ENCODE results near the gene PCYT1A.

PCYT1A gene

GRCh38 chr3:196332168-196332567 is 44.6 kb upstream of the PCYT1A start:
- Histone ChIP-seq H3K27ac (no peak overlapping the region), H3K4me1 (no peaks in the 10 kb centered on the region), H3K4me2 (ENCODE audit: low read length) (no peak overlapping the region), H3K9me3 (ENCODE audit: control insufficient read depth, low read length) (no peaks in the 10 kb centered on the region), H3K9ac (no peak overlapping the region), H3K4me3 (ENCODE audit: low read depth, low read length) (no peak overlapping the region), H2AFZ (no peak overlapping the region), H3K36me3 (ENCODE audit: control insufficient read depth, insufficient read depth, low read length) (no peaks in the 10 kb centered on the region), H3K79me2 (no peaks in the 10 kb centered on the region), H3K27me3 (ENCODE audit: control insufficient read depth, insufficient read depth, low read length) (no peaks in the 10 kb centered on the region)
- no peak for TF ChIP-seq CTCF (IDR thresholded peaks at IDR 0.05)

DNA sequence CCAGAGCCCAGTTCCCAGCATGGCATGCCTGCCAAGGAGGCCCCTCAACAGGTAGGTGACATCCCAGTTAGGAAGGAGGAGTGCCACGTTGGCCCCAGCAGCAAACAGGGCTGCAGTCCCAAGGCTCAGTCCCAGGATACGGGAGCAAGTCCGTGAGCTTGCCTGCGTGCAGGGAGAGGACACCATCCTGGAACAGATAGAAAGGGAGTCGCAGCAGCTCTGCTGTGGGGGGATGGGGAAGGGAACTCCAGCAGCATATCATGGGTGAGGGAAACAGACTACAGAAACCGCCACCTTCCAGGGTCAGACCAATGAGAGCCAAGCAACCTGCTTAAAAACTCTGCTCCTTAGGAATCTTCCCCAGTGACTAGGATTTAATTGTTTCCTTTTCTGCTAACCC is 39.9 kb upstream of the PCYT1A start:
- Histone ChIP-seq H3K27ac (no peak overlapping the region), H3K27me3 (ENCODE audit: control insufficient read depth, insufficient read depth, low read length) (no peaks in the 10 kb centered on the region), H3K79me2 (no peaks in the 10 kb centered on the region), H3K36me3 (ENCODE audit: control insufficient read depth, insufficient read depth, low read length) (no peaks in the 10 kb centered on the region), H3K4me2 (ENCODE audit: low read length) (no peak overlapping the region), H2AFZ (no peak overlapping the region), H3K4me3 (ENCODE audit: low read depth, low read length) (no peak overlapping the region), H3K9ac (no peak overlapping the region), H3K4me1 (no peaks in the 10 kb centered on the region), H3K9me3 (ENCODE audit: control insufficient read depth, low read length) (no peaks in the 10 kb centered on the region)
- TF ChIP-seq CTCF (IDR thresholded peaks at IDR 0.05), result no peak

GRCh38 chr3:196326936-196327335 is 39.4 kb upstream of the PCYT1A start:
- Histone ChIP-seq H3K4me1 (no peaks in the 10 kb centered on the region), H3K27me3 (ENCODE audit: control insufficient read depth, insufficient read depth, low read length) (no peaks in the 10 kb centered on the region), H3K4me3 (ENCODE audit: low read depth, low read length) (no peak overlapping the region), H3K4me2 (ENCODE audit: low read length) (no peak overlapping the region), H3K9ac (no peak overlapping the region), H2AFZ (no peak overlapping the region), H3K27ac (no peak overlapping the region), H3K79me2 (no peaks in the 10 kb centered on the region), H3K36me3 (ENCODE audit: control insufficient read depth, insufficient read depth, low read length) (no peaks in the 10 kb centered on the region), H3K9me3 (ENCODE audit: control insufficient read depth, low read length) (no peaks in the 10 kb centered on the region)
- no peak for TF ChIP-seq CTCF (IDR thresholded peaks at IDR 0.05)

DNA sequence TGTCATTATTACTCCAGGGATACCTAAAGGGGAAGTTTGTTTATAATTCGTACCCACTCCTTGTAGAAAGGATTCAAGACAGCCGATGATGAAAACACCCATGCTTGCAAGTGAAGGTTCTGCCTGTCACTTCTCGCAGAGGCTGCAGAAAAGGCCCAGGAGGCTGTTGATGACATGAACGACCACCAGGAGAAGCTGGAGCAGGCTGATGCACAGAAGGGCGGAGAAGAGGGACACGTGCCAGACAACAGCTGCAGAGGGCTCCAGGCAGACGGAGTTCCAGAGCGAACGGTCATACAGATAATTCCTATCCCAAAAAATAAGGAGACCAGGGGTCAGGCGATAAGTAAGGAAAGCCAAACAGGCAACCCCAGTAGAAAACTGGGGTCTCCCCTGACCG is 36.2 kb upstream of the PCYT1A start:
- no peaks in the 10 kb centered on the region for H3K9me3 ChIP-seq (ENCODE audit: control insufficient read depth, low read length)
- no peak overlapping the region for H3K4me3 ChIP-seq (ENCODE audit: low read depth, low read length)
- no peaks in the 10 kb centered on the region for H3K4me1 ChIP-seq
- no peak overlapping the region for H2AFZ ChIP-seq
- TF ChIP-seq CTCF (IDR thresholded peaks at IDR 0.05), result no peak
- no peaks in the 10 kb centered on the region for H3K27me3 ChIP-seq (ENCODE audit: control insufficient read depth, insufficient read depth, low read length)
- H3K4me2 ChIP-seq (ENCODE audit: low read length), result no peak overlapping the region
- H3K36me3 ChIP-seq (ENCODE audit: control insufficient read depth, insufficient read depth, low read length), result no peaks in the 10 kb centered on the region
- H3K27ac ChIP-seq, result no peak overlapping the region
- H3K9ac ChIP-seq, result no peak overlapping the region
- H3K79me2 ChIP-seq, result no peaks in the 10 kb centered on the region

GRCh38 chr3:196323016-196323415 is 35.5 kb upstream of the PCYT1A start:
- no peaks in the 10 kb centered on the region for H3K9me3 ChIP-seq (ENCODE audit: control insufficient read depth, low read length)
- no peak overlapping the region for H3K4me3 ChIP-seq (ENCODE audit: low read depth, low read length)
- H3K27me3 ChIP-seq (ENCODE audit: control insufficient read depth, insufficient read depth, low read length), result no peaks in the 10 kb centered on the region
- TF ChIP-seq CTCF (IDR thresholded peaks at IDR 0.05), result no peak
- no peak overlapping the region for H3K4me2 ChIP-seq (ENCODE audit: low read length)
- no peak overlapping the region for H3K9ac ChIP-seq
- H3K4me1 ChIP-seq, result no peaks in the 10 kb centered on the region
- H3K27ac ChIP-seq, result no peak overlapping the region
- H2AFZ ChIP-seq, result no peak overlapping the region
- no peaks in the 10 kb centered on the region for H3K36me3 ChIP-seq (ENCODE audit: control insufficient read depth, insufficient read depth, low read length)
- no peaks in the 10 kb centered on the region for H3K79me2 ChIP-seq

Data from parathyroid adenoma (tissue), 2 donors.